Stomach (tissue), 9 donors: Measurements from ENCODE around the gene NAV3. TPM values are rescaled to one million over a fixed set of nuclear protein-coding genes. Genes with fewer than 3 reads are reported as not detected.

ENCODE experiments used
- DNase-seq, 2 donors: peaks; one replicate each; pipeline versions ENCODE4 v3.0.0 to v3.0.0-alpha.2; 2013 to 2019
- H3K27ac ChIP-seq, 5 donors: fragments of 200-600 bp in 4 of 5; sonication (generic) in 4 of 5; one replicate each; pipeline ENCODE4 v1.5.1; 2013 to 2019; ENCODE audit warnings: mild to moderate bottlenecking in 1 of 5, moderate library complexity in 1 of 5
- H3K27me3 ChIP-seq, 3 donors: fragments of 200-600 bp; sonication (generic); one replicate each; pipeline ENCODE4 v1.5.1; 2017 to 2019; ENCODE audit warnings: mixed run types in 1 of 3
- H3K36me3 ChIP-seq, 4 donors: fragments of 200-600 bp; sonication (generic); 1 replicate in 3 of 4; 2 replicates in 1 of 4; pipeline ENCODE4 v1.5.1; 2016 to 2019
- H3K4me1 ChIP-seq, 4 donors: fragments of 200-600 bp; sonication (generic); one replicate each; pipeline ENCODE4 v1.5.1; 2016 to 2019
- H3K4me3 ChIP-seq, 4 donors: fragments of 200-600 bp; sonication (generic) in 3 of 4; one replicate each; pipeline ENCODE4 v1.5.1; 2016 to 2019; ENCODE audit warnings: mild to moderate bottlenecking in 1 of 4
- H3K9me3 ChIP-seq, 4 donors: fragments of 200-600 bp; sonication (generic); one replicate each; pipeline ENCODE4 v1.5.1; 2016 to 2019
- EP300 ChIP-seq: sonication (generic); formaldehyde crosslinking; IDR thresholded peaks from one replicate; pipeline ENCODE4 v1.6.1; 2017; ENCODE audit warnings: antibody characterized with exemption
- POLR2A ChIP-seq, 4 donors: fragments of 450-650 bp; IDR thresholded peaks; one replicate each; pipeline ENCODE4 v1.6.1; 2016; ENCODE audit warnings: antibody characterized with exemption in 4 of 4, control low read depth in 2 of 4, mild to moderate bottlenecking in 1 of 4, moderate library complexity in 1 of 4
- POLR2AphosphoS5 ChIP-seq, 3 donors: sonication (generic); formaldehyde crosslinking; IDR thresholded peaks; one replicate each; pipeline ENCODE4 v1.6.1; 2016; ENCODE audit warnings: antibody characterized with exemption in 3 of 3
- WGBS, 5 donors: extraction: QIAGEN DNeasy Blood & Tissue Kit in 3 of 5; methylation state at CpG; one replicate each; pipeline versions ENCODE4 v1.1.5 to v1.1.7; 2013 to 2018; 5-methylcytosine and 5-hydroxymethylcytosine counted together
- intact Hi-C: fragments of 100-400 bp; cut with DNase I; formaldehyde crosslinking; loops from one replicate; pipeline ENCODE4 v1.15.1; 2023; ENCODE audit warnings: low total_unique reads
- polyA plus RNA-seq, 3 donors: library from polyadenylated mRNA; stranded (reverse); fragments of 200-250 nt; gene quantifications; one replicate each; pipeline ENCODE4 v1.2.3, GENCODE V29; 2013
- total RNA-seq, 5 donors: library from RNA; depleted of rRNA; stranded (reverse); fragments of >200 nt; gene quantifications; one replicate each; pipeline versions ENCODE4 v1.1.0 to v1.2.3, GENCODE V29; 2014 to 2016
- TF ChIP-seq, protein P1 (sequence below), 7 experiments: fragments of 450-650 bp in 4 of 7; fragments of 200-600 bp in 3 of 7; sonication (generic) in 3 of 7; IDR thresholded peaks; one replicate each; pipeline ENCODE4 v1.5.1; 2016 to 2019; ENCODE audit warnings: antibody characterized with exemption in 7 of 7, control low read depth in 2 of 7, mild to moderate bottlenecking in 1 of 7
- donor health status: healthy with polysubstance abuse.
- donor health status: Bipolar disorder and iron deficiency.
- donor health status: healthy.

The NAV3 gene
- total and polyA plus RNA-seq, 8 donors, result 0.15 to 18.9 (median 2.2) TPM

DNA sequence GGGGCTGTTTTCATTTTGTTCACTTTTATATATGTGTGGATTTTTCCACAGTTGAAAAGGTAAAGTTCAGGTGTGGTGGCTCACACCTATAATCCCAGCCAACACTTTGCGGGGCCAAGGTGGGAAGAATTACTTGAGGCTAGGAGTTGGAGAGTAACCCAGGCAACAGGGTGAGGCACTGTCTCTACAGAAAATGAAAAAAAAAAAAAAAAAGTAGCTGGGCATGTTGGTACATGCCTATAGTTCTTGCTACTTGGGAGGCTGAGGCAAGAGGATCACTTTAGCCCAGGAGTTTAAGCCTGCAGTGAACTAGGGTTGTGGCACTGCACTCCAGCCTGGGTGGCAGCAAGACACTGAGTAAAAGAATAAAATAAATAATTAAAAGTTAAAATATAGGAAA lies 326.5 kb downstream of the NAV3 start:
- no peaks in the 10 kb centered on the region for H3K27me3 ChIP-seq
- H3K27ac ChIP-seq, result no peak overlapping the region
- WGBS, 5 donors, result 88 to 100% (median 96%) methylated on average over 1 of the region's 1 CpG
- no peaks in the 10 kb centered on the region for H3K4me1 ChIP-seq
- TF ChIP-seq, protein P1, sequence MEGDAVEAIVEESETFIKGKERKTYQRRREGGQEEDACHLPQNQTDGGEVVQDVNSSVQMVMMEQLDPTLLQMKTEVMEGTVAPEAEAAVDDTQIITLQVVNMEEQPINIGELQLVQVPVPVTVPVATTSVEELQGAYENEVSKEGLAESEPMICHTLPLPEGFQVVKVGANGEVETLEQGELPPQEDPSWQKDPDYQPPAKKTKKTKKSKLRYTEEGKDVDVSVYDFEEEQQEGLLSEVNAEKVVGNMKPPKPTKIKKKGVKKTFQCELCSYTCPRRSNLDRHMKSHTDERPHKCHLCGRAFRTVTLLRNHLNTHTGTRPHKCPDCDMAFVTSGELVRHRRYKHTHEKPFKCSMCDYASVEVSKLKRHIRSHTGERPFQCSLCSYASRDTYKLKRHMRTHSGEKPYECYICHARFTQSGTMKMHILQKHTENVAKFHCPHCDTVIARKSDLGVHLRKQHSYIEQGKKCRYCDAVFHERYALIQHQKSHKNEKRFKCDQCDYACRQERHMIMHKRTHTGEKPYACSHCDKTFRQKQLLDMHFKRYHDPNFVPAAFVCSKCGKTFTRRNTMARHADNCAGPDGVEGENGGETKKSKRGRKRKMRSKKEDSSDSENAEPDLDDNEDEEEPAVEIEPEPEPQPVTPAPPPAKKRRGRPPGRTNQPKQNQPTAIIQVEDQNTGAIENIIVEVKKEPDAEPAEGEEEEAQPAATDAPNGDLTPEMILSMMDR (IDR thresholded peaks at IDR 0.05), result no peak
- TF ChIP-seq POLR2A (IDR thresholded peaks at IDR 0.05) (no peak), POLR2AphosphoS5 (IDR thresholded peaks at IDR 0.05) (no peak), EP300 (no peak)
- intact Hi-C loops, result no loop called here
- DNase-seq, result no peak
- no peak overlapping the region for H3K4me3 ChIP-seq
- H3K9me3 ChIP-seq, result no peaks in the 10 kb centered on the region
- H3K36me3 ChIP-seq, result no peaks in the 10 kb centered on the region

DNA sequence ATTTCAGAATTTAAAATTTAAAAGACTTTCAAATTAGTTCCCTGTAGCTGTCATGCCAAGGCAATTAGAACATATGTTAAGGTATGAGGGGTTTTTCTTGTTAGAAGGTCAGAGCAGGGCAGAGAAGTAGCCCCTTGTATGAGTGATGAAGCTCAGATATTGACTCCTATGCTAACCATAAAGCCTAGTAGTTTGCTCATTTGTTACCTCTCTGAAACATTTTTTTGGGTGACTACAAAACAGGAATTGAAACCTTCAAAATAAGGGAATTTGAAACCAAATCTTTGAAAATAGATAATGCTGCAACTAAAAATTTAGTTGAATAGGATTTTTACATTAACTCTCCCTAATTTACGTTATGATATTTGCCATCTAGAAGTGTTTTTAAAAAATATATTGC lies 333.5 kb downstream of the NAV3 start:
- intact Hi-C loops, result no loop called here
- Histone ChIP-seq H3K27me3 (no peaks in the 10 kb centered on the region), H3K9me3 (no peaks in the 10 kb centered on the region), H3K4me3 (no peak overlapping the region), H3K36me3 (no peaks in the 10 kb centered on the region), H3K27ac (no peak overlapping the region), H3K4me1 (no peaks in the 10 kb centered on the region)
- DNase-seq, result no peak
- 85 to 97% (median 90%) methylated on average over 1 of the region's 1 CpG for WGBS, 5 donors
- TF ChIP-seq POLR2A (IDR thresholded peaks at IDR 0.05) (no peak), POLR2AphosphoS5 (IDR thresholded peaks at IDR 0.05) (no peak), EP300 (no peak)
- TF ChIP-seq, protein P1 (IDR thresholded peaks at IDR 0.05), result no peak

DNA sequence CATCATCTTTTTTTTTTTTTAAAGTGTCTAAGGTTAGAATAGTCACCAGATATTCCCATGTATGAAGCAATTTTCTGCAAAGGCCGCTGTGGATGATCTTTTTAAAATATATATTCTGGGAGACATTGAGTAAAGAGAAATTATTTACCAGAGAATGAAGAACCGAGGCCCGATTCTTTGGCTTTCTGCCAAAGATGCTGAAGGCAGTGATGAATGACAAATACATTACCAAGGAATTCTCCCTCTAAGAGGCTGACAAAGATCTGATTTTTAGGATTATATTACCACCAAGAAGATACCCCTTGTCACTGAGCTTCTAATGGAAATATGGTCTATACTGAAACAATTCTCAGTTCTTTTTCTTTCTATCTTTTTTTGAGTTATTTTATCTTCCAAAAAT lies 336.8 kb downstream of the NAV3 start:
- Histone ChIP-seq H3K4me3 (no peak overlapping the region), H3K4me1 (no peaks in the 10 kb centered on the region), H3K9me3 (no peaks in the 10 kb centered on the region), H3K27ac (no peak overlapping the region), H3K36me3 (no peaks in the 10 kb centered on the region), H3K27me3 (no peaks in the 10 kb centered on the region)
- intact Hi-C loops, result no loop called here
- TF ChIP-seq POLR2A (IDR thresholded peaks at IDR 0.05) (no peak), EP300 (no peak), POLR2AphosphoS5 (IDR thresholded peaks at IDR 0.05) (no peak)
- TF ChIP-seq, protein P1 (IDR thresholded peaks at IDR 0.05), result no peak
- no peak for DNase-seq
- 37 to 50% (median 47%) methylated on average over 3 of the region's 3 CpGs for WGBS, 5 donors

DNA sequence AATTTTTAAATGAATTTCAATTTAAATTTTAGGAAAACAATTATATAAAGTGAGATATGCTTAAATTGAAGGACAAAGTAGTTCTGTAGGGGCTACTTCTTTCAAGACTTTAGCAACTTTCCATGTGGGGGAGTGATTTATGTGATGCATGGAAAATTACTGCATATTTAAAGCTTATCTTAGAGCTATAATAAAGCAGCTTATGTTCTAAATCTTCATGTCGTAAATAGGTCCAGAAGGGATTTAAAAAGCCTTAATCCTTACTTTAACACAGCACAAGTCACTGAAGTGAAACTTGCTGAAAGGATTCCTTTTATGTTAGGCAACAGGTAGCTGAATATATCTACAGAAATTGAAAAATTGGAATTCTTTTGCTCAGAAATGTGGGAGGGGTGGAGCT lies 340.4 kb downstream of the NAV3 start:
- WGBS, 5 donors, result 62 to 85% (median 74%) methylated on average over 1 of the region's 1 CpG

More for the DNA sequence above, 340.4 kb downstream of the NAV3 start:
- H3K27me3 ChIP-seq, result no peaks in the 10 kb centered on the region
- DNase-seq, result no peak
- H3K36me3 ChIP-seq, result no peaks in the 10 kb centered on the region
- no peak overlapping the region for H3K27ac ChIP-seq
- no peaks in the 10 kb centered on the region for H3K4me1 ChIP-seq
- H3K9me3 ChIP-seq, result no peaks in the 10 kb centered on the region
- TF ChIP-seq, protein P1 (IDR thresholded peaks at IDR 0.05), result no peak
- TF ChIP-seq EP300 (no peak), POLR2AphosphoS5 (IDR thresholded peaks at IDR 0.05) (no peak)
- intact Hi-C loops, result no loop called here
- H3K4me3 ChIP-seq, result no peak overlapping the region
